CD4-positive, alpha-beta T cell treated with Interleukin-12 subunit alpha and Interleukin-12 subunit beta, for 1 hour (primary cell): Measurements from ENCODE around the gene FOXL2NB.

Experiments used
- DNase-seq: peaks from one replicate; pipeline ENCODE4 v3.0.0-alpha.2; 2020

Gene FOXL2NB

DNA sequence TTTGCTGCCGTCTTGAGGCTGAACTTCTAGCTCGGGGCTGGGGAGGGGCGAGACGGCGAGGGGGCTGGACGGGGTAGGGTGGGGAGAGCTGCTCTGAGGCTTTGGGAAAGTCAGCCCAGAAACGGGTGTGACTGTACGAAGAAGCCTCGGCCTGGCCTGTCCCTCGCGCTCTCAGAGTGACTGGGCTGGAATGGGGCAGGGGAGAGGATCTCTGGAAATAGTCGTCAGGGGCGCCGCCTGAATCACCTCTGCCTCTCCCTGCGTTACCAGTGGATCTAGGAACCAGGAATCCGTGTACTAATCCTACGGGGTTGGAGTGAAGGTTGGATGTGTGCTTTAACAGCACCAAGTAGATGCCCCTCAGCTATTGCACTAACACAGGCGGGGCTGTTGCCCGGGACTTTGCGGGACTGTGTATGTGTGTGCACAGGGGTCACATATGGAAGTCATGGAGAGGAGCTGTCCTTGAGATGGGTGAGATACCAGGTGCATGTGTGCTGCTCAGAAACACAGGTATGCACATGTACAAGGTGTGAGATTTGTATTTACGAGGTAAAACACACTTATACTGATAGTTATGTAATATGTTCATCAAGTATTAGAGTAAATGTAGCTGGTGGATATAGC, 591 bp downstream of the FOXL2NB start:
- no peak for DNase-seq

DNA sequence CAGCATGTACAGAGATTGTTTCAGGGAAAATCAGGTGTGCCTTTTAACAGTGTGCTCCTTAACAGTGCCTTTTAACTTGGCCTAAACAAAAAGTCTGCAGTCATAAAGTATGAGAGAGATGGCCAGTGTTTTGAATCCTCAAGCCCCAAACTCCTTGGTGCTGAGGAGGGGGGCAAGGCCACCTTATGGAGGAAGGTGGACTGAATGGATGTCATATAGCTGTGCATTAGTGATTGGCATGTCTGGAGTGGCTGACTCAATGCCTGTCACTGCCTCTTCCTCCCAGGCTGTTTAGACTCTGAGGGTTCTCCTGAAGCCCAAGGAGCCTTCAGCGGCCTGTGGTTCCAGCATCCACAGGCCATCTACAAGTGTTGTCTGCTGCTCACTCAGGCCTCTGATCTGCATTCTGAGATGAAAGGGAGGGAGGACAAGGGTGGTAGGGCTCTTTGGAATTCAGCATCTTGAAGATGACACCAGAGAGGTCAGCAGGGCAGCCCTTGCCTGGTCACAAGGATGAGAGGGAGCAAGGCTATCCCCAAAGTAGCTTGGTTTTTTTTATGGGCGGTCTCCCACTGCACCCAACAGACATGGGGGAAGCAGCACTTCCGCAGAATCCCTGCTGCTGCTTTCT, 1.5 kb downstream of the FOXL2NB start:
- no peak for DNase-seq

DNA sequence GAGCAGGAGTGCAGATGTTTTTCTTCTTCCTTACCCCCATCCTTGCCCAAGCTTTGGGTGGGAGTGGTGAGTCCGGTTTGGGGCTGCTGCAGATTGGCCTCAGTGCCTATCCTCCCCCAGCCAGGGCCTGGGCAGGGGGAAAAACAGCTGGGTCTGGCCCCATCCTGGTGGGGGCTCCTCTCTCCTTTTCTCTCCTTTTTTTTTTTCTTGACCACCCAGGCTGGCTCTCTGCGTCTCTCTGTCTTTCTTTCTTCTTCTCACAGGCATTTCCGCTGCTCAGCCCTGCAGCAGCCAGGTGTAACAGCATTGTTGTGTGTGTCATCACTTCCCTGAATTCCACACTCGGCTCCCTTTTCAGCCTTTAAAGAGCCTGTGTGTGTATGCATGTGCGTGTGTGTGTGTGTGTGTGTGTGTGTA, 2.0 kb downstream of the FOXL2NB start:
- no peak for DNase-seq

DNA sequence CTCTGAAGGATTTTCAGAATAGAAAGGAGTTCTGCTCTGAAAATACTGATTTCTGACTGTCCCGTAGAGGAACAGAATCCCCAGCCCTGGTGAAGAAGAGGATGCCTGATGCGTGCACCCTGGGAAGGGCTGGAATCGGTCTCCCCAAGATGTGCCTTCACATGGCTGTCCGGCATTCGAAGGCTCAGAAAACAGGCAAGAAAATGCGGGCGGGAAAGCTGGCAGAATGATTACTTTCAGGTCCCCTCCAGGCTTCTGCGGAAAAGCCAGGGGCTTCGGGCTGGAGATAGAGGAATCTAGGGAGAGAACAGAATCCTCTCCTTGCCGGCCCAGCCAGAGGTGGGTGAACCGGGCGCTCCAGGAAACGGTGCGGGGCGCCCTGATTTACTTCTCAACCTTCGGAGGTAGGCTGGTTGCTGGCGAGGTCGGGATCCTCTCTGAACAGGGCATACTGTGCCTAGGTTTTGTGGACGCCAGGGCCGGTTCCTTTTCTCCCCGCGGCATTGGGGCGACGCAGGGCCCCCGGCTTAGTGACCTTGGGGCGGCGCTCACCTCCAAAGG, 2.5 kb downstream of the FOXL2NB start:
- DNase-seq = no peak

DNA sequence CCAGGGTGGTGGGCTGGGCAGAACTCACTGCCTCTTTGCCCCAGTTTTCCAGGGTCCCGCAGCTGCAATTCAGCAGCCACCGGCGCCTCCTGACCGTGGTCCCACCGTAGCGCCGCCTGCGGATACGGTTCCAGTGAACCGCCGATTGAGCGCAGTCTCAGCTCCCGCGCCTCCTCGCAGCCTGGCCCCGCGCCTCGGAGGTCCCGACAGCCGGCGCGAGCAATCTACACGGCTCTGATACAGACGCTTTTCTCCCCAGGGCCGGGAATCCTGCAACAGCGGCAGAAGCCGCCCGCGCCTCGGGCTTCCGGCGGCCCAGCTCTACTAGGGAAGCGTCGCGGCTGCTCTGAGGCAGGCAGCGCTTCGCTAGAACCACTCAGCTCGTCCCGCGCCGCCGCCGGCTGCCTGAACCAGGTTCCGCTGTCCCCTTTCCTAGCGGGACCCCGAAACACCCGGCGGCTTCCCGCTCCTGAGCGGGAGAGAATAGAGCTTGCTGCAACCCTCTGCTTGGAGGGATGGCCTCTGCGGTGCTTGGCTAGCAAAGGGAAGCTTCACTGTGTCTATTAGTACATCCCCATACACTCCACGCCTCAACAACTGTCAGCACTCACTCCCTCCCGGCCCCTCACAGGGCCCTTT, 3.1 kb downstream of the FOXL2NB start:
- no peak for DNase-seq

DNA sequence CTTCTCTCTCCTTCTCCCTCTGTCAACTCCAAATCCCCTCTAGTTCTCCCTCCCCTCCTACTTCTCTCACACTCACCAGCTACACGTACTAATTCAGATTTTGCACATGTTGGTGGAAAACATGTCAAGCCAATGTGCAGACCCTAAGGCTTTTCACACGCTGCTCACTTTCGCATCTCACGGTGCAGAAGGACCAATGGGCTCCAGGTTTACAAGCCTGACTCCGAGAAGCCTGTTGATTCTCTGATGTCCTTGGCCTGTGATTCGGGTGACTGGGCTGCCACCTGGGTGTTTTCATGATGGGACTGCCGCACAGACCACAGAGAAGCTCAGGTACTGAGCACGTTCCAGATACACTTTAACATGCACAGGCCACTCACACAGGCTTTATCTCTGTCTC, 3.7 kb downstream of the FOXL2NB start:
- no peak for DNase-seq

DNA sequence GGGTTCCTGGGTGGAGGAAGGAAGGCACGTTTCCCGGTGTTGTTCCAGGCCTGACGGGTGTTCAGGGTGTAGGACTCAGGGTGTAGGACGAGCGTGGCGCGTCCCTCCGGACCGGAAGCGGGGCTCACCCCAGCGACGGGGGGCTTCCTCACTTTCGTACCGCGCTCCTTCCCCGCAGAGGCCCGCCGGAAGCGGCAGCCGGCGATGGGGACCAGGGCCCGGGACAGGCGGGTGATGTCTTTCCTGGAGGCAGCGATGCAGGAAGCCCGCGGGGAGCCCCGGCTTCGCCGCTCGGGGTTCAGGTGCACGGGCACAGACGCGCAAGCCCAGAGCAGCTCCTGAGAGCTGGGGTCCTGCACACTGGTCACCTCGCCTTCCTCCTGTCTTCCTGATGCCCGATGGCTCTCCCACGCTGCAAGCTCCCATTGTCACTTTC, 13.4 kb downstream of the FOXL2NB start:
- DNase-seq = no peak

DNA sequence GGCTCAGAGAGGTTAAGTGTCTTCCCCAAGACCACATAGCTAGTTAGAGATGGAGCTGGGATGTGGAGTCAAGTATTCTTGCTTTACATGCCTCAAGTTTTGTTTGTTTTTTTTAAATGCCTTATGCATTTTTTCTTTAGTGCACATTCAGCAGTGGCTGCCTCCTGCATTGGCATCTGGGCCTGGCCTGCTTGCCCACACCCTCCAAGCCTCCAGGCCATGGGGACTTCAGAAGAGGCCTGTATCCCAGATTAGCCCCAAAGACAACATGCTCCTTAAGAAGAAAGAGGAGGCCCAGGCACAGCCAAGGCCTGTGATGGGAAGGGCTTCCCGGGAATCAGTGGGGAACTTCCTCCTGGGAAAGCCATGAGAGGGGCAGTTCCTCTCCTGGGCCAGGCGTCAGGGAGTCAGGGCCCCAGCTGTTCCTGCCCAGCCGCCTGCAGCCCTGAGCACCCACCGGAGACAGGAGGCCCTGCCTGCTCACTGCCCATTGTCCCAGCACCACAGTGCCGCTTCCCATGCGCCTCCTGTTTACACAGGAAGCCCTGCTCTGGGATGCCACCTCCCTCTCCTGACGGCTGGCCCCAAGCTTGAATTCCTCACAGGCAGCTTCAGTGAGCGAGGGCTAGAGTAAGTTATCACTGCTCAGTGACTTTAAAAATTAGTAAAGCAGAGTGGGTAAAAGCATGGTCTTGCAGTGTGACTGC, 16.0 kb downstream of the FOXL2NB start:
- no peak for DNase-seq

DNA sequence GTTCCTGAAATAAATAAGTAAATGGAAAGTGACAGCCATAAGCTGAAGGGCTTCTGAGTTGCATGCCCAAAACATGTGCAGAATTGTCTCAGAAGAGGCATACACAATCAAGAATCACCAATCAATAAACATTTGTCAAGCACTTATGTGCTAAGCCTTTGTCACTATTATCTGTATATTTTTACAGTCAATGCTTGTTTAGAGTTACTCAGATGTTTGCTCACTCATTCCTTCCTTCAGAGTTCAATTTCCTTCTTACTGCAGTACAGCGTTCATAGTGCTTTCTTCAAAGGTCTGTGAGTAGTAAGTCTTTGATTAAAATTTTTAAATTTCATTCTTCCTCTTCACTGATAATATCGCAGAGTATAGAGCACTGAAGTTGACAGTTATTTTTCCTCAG, 17.2 kb downstream of the FOXL2NB start:
- DNase-seq = no peak

DNA sequence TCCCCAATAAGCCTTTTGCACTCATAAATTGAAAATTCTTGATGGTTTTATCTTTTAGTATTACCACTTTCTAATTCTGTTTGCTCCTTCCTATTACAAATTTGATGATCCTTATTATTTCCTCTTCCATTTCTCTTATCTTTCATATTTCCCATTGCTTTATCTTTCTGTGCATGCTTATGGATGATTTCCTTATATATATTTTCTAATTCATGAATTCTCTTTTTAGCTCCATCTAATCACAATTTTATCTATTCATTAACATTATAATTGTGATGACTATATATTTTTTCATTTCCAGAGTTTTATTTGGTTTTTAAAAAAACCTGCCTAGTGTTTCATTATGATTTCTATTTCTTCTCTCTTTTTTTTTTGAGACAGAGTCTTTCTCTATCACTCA, 17.9 kb downstream of the FOXL2NB start:
- DNase-seq = no peak

DNA sequence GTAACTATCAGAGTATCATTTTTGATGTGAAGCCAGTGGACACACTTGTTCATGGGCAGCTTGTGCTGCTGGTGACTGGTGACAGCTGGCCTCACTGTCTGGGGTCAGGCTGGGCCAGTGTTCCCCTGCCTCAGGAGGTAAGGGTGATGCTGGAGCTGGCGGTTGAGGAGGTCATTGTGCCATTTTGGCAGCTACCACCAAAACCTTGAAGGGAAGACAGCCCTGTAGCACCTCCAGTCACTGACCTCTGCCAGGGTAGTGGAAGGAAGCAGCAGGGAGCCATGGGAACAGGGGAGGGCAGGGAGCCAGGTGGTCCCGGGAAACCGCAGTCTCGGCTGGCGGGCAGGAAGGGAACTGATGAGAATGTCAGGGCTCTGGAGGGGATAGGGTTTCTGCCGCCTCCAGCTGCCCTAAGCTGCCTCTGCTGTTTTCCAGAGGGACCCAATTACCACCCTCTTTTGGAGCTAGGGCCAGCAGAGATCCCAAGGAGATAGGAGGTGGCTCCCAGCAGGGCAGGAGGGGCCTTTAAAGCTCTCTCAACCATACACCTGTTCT, 24.8 kb downstream of the FOXL2NB start:
- no peak for DNase-seq

DNA sequence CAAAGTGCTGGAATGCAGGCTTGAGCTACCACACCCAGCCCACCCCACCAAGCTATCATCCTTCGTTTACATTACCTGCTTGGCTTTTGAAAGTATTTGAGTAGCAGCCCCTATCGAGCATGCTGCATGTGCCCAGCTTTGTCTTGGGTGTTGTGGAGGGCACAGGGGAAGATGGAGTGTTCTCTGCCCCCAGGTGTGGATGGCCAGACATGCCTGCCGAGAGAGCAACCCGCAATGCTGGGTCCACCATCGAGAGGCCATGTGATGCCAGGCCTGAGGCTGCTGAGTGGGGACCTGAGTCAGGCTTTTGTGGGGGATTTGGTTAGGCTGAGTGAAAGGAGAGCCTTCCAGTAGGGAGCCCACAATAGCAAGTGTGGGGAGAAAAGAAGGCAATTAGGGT, 25.9 kb downstream of the FOXL2NB start:
- DNase-seq = no peak

DNA sequence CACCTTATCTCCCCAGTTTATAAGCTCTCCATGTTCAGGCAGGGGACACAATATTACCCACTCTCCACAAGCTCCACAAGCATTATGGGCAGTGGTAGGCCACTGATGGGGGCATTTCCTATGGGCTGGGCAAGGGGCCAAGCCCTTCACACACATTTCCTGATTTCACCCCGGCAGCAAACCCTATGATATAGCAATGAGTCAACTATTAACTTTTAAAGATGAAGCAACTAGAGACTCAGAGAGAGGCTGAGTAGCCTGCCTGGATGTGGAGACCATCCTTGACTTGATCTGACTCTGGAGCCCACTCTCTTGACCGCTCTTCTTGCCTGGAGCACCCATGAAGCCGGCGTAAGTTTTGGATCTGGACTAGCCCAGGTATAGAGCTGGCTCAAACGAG, 27.4 kb downstream of the FOXL2NB start:
- no peak for DNase-seq

DNA sequence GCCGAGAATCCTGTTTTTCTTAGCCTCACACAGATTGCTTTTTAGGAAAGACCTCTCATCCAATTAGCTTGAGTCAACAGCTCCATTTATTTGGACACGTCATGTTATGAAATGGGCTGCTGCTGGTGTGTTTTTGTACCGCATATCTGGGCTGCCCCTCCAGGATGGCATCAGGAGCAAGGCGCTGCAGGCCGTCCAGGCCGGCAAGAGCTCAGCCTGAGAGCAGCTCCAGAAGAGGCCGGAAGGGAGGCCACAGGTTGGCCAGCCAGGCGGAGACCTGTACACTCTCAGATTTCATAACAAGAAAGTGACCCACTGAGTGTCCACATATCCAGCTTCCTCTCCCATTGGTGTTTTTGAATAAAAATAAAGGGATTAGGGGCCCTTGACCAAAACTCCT, 28.3 kb downstream of the FOXL2NB start:
- no peak for DNase-seq

DNA sequence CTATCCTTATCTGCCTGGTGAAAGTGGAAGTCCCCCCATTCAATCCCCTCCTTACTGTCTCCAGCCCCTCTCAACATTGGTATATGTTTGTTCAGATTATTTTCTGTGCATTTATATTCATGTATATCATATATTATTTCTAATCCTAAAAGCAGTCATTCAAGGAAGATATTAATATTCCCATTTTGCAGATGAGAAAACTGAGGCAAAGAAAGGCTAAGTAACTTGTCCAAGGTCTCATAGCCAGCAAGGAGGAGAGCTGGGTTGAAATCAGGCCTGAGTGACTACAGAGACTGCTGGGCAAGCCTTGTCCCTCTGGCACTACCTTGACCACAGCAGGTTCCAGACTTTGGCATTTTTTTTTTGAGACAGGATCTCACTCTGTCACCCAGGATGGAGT, 29.0 kb downstream of the FOXL2NB start:
- no peak for DNase-seq

DNA sequence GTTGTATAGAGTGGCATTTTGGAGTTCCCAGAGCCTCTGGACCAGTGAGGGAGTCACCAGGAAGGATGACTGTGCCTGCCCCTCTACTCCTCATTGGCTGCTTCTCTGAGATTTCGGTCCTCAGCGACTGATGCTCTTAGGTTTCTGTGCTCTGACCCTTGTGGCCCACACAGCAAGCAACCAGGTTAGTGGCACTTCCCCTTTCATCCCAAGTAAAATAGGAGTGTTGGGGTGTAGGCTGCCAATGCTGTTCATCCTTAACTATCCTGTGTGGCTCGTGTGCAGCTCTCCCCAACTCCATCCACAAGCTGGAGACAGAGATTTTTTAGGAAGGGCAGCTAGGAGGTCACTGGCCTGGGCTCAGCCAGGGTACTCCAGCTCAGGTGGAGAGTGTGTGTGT, 37.8 kb downstream of the FOXL2NB start:
- DNase-seq = no peak

DNA sequence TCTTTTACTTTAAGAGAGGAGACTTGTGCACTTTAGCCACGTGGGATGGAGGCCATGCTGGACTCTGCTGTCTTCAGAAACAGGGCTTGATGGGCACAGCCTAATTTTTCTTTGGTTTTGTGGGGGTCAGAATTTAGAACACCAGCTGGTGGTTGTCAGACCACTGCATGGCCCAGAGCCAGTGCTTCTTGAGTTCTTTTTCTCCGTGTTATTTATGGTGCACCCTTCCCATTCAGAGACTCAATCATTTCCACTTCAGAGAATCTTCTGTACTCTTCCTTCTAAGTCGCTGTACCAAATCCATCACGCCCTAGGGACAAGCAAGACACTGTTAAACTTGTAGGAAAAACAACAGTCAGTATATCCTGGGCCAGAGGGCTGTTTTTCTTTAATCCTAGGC, 38.9 kb downstream of the FOXL2NB start:
- no peak for DNase-seq

DNA sequence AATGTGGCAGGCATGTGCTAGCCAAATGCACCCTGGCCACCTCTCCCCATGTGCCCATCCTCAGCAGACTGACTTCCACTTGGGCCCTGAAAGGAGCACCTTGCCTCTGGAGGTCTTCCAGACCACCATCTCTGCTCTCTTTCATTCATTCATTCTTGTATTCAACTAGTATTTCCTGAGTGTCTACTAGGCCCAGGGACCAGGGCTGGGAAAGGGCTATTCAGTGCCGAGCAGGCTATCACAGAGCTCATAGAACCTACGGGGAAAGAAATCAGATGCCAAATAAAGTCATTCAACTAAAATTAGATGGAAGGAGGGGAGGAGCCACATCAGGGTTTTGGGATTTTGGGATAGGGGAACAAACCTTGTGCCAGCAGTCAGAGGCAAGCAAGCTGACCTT, 40.2 kb downstream of the FOXL2NB start:
- DNase-seq = no peak

DNA sequence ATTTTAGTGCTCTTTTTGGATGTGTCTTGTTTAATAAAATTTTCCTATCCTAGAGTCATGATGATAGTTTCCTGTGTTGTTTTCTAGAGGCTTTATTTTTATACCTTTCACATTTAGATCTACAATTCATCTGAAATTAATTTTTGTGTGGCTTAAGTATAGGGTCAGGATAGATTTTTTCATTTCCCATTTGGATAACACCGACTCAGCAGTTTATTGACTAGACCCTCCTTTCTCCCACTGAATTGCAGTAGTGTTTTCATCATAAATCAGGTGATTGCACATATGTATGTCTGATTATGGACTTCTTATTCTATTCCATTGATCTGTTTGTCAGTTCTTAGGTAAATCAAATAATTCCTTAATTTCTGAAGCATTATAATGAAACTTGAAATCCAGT, 48.7 kb downstream of the FOXL2NB start:
- no peak for DNase-seq
